Mesenchymal stem cell (in vitro differentiated cells and primary cell): Measurements from ENCODE around the gene ACAP3.

Source experiments
- DNase-seq: peaks from one replicate; pipeline ENCODE4 v3.0.0-alpha.2; 2013
- H2AFZ ChIP-seq: one replicate; pipeline ENCODE4 v1.6.1; 2013; ENCODE audit warnings: low read depth, mild to moderate bottlenecking, control low read depth, inconsistent platforms, low read length, moderate library complexity
- H2AK5ac ChIP-seq: 2 replicates; pipeline ENCODE4 v1.6.1; 2013; ENCODE audit warnings: low read length, moderate library complexity, mild to moderate bottlenecking, inconsistent platforms; ENCODE audit not compliant: severe bottlenecking
- H2BK120ac ChIP-seq: one replicate; pipeline ENCODE4 v1.6.1; 2013; ENCODE audit warnings: low read depth, mild to moderate bottlenecking, inconsistent platforms, low read length, moderate library complexity
- H2BK12ac ChIP-seq, 2 experiments: one replicate each; pipeline ENCODE4 v1.6.1; 2013; ENCODE audit warnings: inconsistent platforms in 2 of 2, low read length in 2 of 2, mild to moderate bottlenecking in 2 of 2, moderate library complexity in 2 of 2, control low read depth in 1 of 2
- H2BK15ac ChIP-seq: one replicate; pipeline ENCODE4 v1.6.1; 2013; ENCODE audit warnings: mild to moderate bottlenecking, low read depth, inconsistent platforms; ENCODE audit not compliant: poor library complexity, severe bottlenecking
- H2BK5ac ChIP-seq: 2 replicates; pipeline ENCODE4 v1.6.1; 2013; ENCODE audit warnings: low read depth, mild to moderate bottlenecking, low read length, control low read depth, inconsistent platforms; ENCODE audit not compliant: poor library complexity, severe bottlenecking
- H3K14ac ChIP-seq, 2 experiments: one replicate each; pipeline ENCODE4 v1.6.1; 2013; ENCODE audit warnings: inconsistent platforms in 2 of 2, low read length in 2 of 2, control low read depth in 1 of 2, mild to moderate bottlenecking in 1 of 2, moderate library complexity in 1 of 2
- H3K18ac ChIP-seq, 2 experiments: one replicate each; pipeline ENCODE4 v1.6.1; 2013; ENCODE audit warnings: inconsistent platforms in 2 of 2, low read length in 2 of 2, control low read depth in 1 of 2, low read depth in 1 of 2, mild to moderate bottlenecking in 1 of 2
- H3K23ac ChIP-seq, 2 experiments: one replicate each; pipeline ENCODE4 v1.6.1; 2013; ENCODE audit warnings: inconsistent platforms in 2 of 2, low read length in 2 of 2, mild to moderate bottlenecking in 2 of 2, moderate library complexity in 2 of 2, control low read depth in 1 of 2
- H3K27ac ChIP-seq: 2 replicates; pipeline ENCODE4 v1.5.1; 2013; ENCODE audit warnings: mild to moderate bottlenecking, moderate library complexity, low read length, control low read depth, inconsistent platforms; ENCODE audit not compliant: poor library complexity, severe bottlenecking
- H3K27me3 ChIP-seq, 2 experiments: 2 replicates each; pipeline versions ENCODE4 v1.6.1 to v1.7.0; 2013; ENCODE audit warnings: low read length in 2 of 2, mild to moderate bottlenecking in 2 of 2, moderate library complexity in 2 of 2, control low read depth in 1 of 2, inconsistent platforms in 1 of 2; ENCODE audit not compliant: control insufficient read depth in 1 of 2, insufficient read depth in 1 of 2
- H3K36me3 ChIP-seq, 2 experiments: 2 replicates each; pipeline versions ENCODE4 v1.6.1 to v1.7.0; 2013; ENCODE audit warnings: low read length in 2 of 2, control low read depth in 1 of 2, inconsistent platforms in 1 of 2, low read depth in 1 of 2, mild to moderate bottlenecking in 1 of 2; ENCODE audit not compliant: insufficient read depth in 2 of 2, control insufficient read depth in 1 of 2
- H3K4ac ChIP-seq, 2 experiments: one replicate each; pipeline ENCODE4 v1.6.1; 2013; ENCODE audit warnings: inconsistent platforms in 2 of 2, low read length in 2 of 2, mild to moderate bottlenecking in 2 of 2, moderate library complexity in 2 of 2, control low read depth in 1 of 2, low read depth in 1 of 2
- H3K4me1 ChIP-seq: 2 replicates; pipeline ENCODE4 v1.6.1; 2013; ENCODE audit warnings: low read depth, low read length, control low read depth; ENCODE audit not compliant: control insufficient read depth, insufficient read depth
- H3K4me2 ChIP-seq: 2 replicates; pipeline ENCODE4 v1.6.1; 2013; ENCODE audit warnings: low read length, mild to moderate bottlenecking, inconsistent platforms; ENCODE audit not compliant: poor library complexity, severe bottlenecking
- H3K4me3 ChIP-seq, 2 experiments: 2 replicates each; pipeline versions ENCODE4 v1.5.1 to v1.7.0; 2013; ENCODE audit warnings: low read length in 2 of 2, mild to moderate bottlenecking in 2 of 2, control low read depth in 1 of 2, low read depth in 1 of 2; ENCODE audit not compliant: insufficient read depth in 1 of 2
- H3K79me1 ChIP-seq: replicated peaks from 2 replicates; pipeline ENCODE4 v1.6.1; 2013; ENCODE audit warnings: mild to moderate bottlenecking, control low read depth, low read length, inconsistent platforms; ENCODE audit not compliant: poor library complexity, severe bottlenecking
- H3K9ac ChIP-seq: 2 replicates; pipeline ENCODE4 v1.7.0; 2013; ENCODE audit warnings: mild to moderate bottlenecking, low read length, moderate library complexity
- H3K9me3 ChIP-seq: 2 replicates; pipeline ENCODE4 v1.7.0; 2013; ENCODE audit warnings: mild to moderate bottlenecking, low read length; ENCODE audit not compliant: control insufficient read depth
- H4K8ac ChIP-seq: one replicate; pipeline ENCODE4 v1.6.1; 2013; ENCODE audit warnings: inconsistent platforms, mild to moderate bottlenecking, low read length, moderate library complexity
- H4K91ac ChIP-seq: one replicate; pipeline ENCODE4 v1.6.1; 2013; ENCODE audit warnings: mild to moderate bottlenecking, low read length, inconsistent platforms
- WGBS: methylation state at CpG from one replicate; pipeline ENCODE4 v1.1.7; 2013; ENCODE audit warnings: mixed read lengths; 5-methylcytosine and 5-hydroxymethylcytosine counted together

Gene ACAP3

DNA sequence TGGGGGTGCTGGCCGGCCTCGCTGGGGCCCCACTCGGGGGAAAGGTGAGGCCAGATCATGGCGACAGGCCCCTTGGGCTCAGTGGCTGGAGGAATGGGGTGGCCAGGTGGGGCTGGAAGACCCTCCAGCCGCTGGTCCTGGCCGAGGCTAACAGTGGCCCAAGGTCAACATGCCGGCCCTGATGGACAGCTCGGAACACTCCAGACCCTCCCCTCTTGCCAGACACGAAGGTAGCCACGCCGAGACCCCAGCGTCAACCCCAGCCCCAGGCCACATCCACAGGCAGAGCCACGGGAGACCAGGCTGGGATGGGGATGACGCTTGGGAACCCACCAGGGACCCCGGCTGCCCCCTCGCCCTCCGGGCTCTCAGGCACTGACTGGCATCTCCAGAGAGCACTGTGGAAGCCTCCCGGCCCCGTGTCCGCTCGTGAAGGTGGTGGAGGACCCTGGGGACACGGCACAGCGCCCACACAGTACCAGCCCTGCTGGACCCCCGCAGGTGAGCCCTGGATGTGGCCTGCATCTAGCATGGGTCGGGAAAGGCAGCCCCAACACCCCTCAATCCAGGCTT is 60.3 kb downstream of the ACAP3 start:
- Histone ChIP-seq H3K4me3 (no peak overlapping the region), H3K36me3 (peaks cover 2 to 43% of the 10 kb centered on the region in 2 experiments), H4K8ac (no peak overlapping the region), H3K27ac (no peak overlapping the region), H2AK5ac (no peak overlapping the region), H3K18ac (no peak overlapping the region), H2BK5ac (no peak overlapping the region), H3K4me1 (peaks cover 31% of the 10 kb centered on the region), H2BK120ac (no peak overlapping the region), H4K91ac (no peak overlapping the region), H3K14ac (no peak overlapping the region), H3K79me1 (peaks cover 14% of the 10 kb centered on the region), H3K9me3 (no peaks in the 10 kb centered on the region), H3K23ac (peak overlapping the region in 1 of 2 experiments; percentile 0), H3K4ac (no peak overlapping the region), H2BK15ac (peak overlapping the region; percentile 89), H3K4me2 (no peak overlapping the region), H3K27me3 (peaks cover 6 to 20% of the 10 kb centered on the region in 2 experiments), H2AFZ (no peak overlapping the region), H3K9ac (no peak overlapping the region), H2BK12ac (peak overlapping the region in 1 of 2 experiments; percentile 80)
- 87% methylated on average over 20 of the region's 25 CpGs for WGBS
- no peak for DNase-seq

DNA sequence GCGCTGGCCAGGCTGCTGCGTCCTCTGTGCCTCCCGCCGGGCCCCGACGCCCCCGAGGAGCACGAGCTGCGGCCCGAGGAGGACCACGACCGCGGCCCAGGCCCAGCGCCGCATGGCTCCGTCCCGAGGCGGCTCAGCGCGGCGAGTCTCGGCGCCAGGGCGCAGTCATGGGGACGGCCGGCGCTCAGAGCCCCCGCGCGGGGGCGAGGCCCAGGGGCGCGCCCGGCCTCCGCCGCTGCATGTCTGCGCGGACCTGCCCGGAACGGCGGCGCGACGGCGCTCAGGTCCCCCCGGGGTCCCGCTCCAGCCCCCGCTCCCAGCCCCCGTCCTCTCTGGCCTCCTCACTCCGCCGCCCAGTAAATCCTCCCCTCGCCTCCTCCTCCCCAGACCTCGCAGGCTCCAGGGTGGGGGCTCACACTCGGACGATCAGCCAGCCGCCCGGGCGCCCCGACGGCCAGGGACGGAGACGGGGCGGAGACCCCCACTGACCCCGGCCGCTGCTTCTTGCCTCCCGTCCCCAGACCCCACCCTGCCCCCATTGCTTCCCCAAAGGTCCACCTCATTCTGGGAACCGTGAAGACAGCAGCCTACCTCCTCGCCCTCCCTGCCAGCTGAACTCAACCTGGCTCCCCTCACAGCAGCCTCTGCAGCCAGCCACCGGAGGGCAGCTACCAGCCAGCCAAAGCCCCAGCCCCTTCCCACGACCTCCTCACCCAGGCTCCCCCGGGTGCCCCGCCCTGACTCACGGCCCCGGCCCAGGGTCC is 61.0 kb downstream of the ACAP3 start, which contains the start of gene C1QTNF12:
C1QTNF12 (minus strand) TSS at position 146 of the 764 bp plus-strand sequence; CDS start at position 114, 32 bp downstream.
- Histone ChIP-seq H3K14ac (peak within 1 kb of the TSS in 1 of 2 experiments; percentile 86), H3K9ac (no peak within 1 kb of the TSS), H3K9me3 (no peaks in the 10 kb centered on the region), H3K18ac (peak within 1 kb of the TSS; percentile 62 to 82), H3K4me2 (peak within 1 kb of the TSS; percentile 62), H2BK12ac (peak within 1 kb of the TSS; percentile 54 to 55), H2BK5ac (no peak within 1 kb of the TSS), H2BK15ac (peak within 1 kb of the TSS; percentile 89), H3K23ac (peak within 1 kb of the TSS in 1 of 2 experiments; percentile 84), H2AK5ac (no peak within 1 kb of the TSS), H3K4ac (peak within 1 kb of the TSS in 1 of 2 experiments; percentile 64), H3K79me1 (peaks cover 13% of the 10 kb centered on the region), H3K27me3 (peaks cover 6 to 20% of the 10 kb centered on the region in 2 experiments), H2BK120ac (no peak within 1 kb of the TSS), H3K27ac (no peak within 1 kb of the TSS), H3K36me3 (peaks cover 0 to 44% of the 10 kb centered on the region in 2 experiments), H4K8ac (peak within 1 kb of the TSS; percentile 54), H2AFZ (no peak within 1 kb of the TSS), H3K4me3 (peak within 1 kb of the TSS in 1 of 2 experiments; percentile 22), H4K91ac (peak within 1 kb of the TSS; percentile 39), H3K4me1 (peaks cover 32% of the 10 kb centered on the region)
- DNase-seq, result no peak
- 13% methylated on average over 34 of the region's 74 CpGs for WGBS

DNA sequence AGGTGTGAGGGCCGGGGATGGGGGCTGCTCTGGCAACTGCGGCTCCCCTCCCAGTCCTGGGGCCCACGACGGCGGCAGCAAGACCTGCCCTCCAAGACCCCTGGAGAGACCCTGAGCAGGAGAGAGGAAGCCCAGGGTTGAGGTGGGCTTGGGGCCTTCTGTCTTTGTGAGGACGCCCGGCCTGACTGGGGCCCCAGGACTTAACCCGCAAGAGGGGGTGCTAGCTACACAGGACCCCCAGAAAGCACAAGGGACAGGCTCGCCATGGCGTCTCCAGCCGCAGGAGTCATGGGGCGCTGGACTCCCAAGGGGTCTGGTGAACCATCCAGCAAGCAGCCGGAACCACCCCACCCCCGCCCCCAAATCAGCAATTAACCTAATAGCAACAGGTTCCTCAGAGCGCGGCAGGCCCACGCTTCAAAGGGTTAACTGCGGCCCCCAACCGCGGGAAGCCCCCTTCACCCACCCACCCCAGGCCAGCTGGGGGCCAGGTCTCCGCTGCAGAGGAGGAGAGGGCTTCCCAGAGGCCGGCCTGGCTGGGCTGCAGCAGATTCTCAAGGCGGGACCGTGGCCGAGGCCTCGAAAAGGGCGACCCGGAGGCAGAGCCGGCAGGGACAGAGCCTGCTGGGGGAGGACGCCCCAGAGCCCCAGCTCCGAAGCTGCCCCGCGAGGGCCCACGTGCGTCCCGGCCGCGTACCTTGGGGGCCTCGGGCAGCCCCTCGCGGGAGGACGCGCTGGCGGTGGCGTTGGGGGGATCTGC is 61.7 kb downstream of the ACAP3 start:
- no peak overlapping the region for H3K27ac ChIP-seq
- no peak overlapping the region for H2AFZ ChIP-seq
- peak overlapping the region in 1 of 2 experiments; percentile 86 for H3K14ac ChIP-seq
- H3K79me1 ChIP-seq, result peaks cover 10% of the 10 kb centered on the region
- H2BK5ac ChIP-seq, result no peak overlapping the region
- H2BK15ac ChIP-seq, result peak overlapping the region; percentile 89
- no peak overlapping the region for H2AK5ac ChIP-seq
- WGBS, result 54% methylated on average over 37 of the region's 45 CpGs
- H3K4ac ChIP-seq, result peak overlapping the region in 1 of 2 experiments; percentile 64
- H3K36me3 ChIP-seq, result peaks cover 0 to 38% of the 10 kb centered on the region in 2 experiments
- peaks cover 6 to 20% of the 10 kb centered on the region in 2 experiments for H3K27me3 ChIP-seq
- H3K23ac ChIP-seq, result peak overlapping the region in 1 of 2 experiments; percentile 84
- no peak for DNase-seq
- H4K91ac ChIP-seq, result peak overlapping the region; percentile 39
- H3K18ac ChIP-seq, result peak overlapping the region; percentile 62 to 82
- H3K4me3 ChIP-seq, result no peak overlapping the region
- peaks cover 36% of the 10 kb centered on the region for H3K4me1 ChIP-seq
- peak overlapping the region; percentile 54 to 55 for H2BK12ac ChIP-seq
- no peak overlapping the region for H3K9ac ChIP-seq
- peak overlapping the region; percentile 54 for H4K8ac ChIP-seq
- H3K9me3 ChIP-seq, result no peaks in the 10 kb centered on the region
- peak overlapping the region; percentile 62 for H3K4me2 ChIP-seq
- H2BK120ac ChIP-seq, result no peak overlapping the region
